AG10803 (cell line): ENCODE data around the gene INHA.

Source experiments
- DNase-seq: peaks from one replicate; pipeline ENCODE4 v3.0.0; 2010; ENCODE audit warnings: low read depth
- H3K4me3 ChIP-seq: 2 replicates; pipeline ENCODE4 v1.5.1; 2011; ENCODE audit warnings: mild to moderate bottlenecking, low read length, control low read depth
- TF ChIP-seq, protein P1 (sequence below): conservative IDR thresholded peaks from 2 replicates; pipeline ENCODE4 v1.5.1; 2011; ENCODE audit warnings: mild to moderate bottlenecking, low read length, control low read depth, inconsistent platforms

Gene INHA

DNA sequence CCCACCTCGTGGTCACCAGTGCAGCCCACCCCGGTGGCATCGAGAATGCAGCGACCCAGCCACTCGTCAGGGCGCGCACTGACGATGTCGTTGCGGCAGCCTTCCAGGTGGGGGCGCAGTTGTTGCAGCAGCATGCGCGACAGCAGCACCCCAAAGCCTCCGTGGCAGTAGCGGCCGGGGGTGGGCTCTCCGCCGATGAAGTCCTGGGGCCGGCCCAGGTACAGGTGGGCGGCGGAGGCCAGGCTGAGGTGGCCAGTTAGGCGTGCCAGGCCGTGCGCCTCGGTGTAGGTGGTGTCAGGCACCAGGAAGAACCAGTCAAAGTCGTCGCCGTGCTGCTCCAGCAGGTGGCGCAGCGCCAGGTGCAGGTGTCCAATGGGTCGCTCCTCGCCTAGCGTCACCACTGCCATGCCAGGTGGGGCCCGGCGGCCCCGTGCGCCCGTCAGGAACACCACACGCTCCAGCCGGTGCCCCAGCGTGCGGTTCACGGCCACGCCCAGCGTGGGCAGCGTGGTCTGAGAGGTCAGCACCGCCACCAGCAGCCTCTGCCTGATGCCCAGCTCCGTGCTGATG is 30.4 kb upstream of the INHA start:
- H3K4me3 ChIP-seq: peak overlapping the region; percentile 71
- DNase-seq: peak; percentile 37
- TF ChIP-seq, protein P1, sequence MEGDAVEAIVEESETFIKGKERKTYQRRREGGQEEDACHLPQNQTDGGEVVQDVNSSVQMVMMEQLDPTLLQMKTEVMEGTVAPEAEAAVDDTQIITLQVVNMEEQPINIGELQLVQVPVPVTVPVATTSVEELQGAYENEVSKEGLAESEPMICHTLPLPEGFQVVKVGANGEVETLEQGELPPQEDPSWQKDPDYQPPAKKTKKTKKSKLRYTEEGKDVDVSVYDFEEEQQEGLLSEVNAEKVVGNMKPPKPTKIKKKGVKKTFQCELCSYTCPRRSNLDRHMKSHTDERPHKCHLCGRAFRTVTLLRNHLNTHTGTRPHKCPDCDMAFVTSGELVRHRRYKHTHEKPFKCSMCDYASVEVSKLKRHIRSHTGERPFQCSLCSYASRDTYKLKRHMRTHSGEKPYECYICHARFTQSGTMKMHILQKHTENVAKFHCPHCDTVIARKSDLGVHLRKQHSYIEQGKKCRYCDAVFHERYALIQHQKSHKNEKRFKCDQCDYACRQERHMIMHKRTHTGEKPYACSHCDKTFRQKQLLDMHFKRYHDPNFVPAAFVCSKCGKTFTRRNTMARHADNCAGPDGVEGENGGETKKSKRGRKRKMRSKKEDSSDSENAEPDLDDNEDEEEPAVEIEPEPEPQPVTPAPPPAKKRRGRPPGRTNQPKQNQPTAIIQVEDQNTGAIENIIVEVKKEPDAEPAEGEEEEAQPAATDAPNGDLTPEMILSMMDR: peak; percentile 69

GRCh38 chr2:219542931-219543595 is 29.0 kb upstream of the INHA start:
- H3K4me3 ChIP-seq: peak overlapping the region; percentile 71
- DNase-seq: peak; percentile 25
- TF ChIP-seq, protein P1: no peak

GRCh38 chr2:219543596-219544358 is 28.3 kb upstream of the INHA start, which contains the start of the genes CHPF and TMEM198:
CHPF (minus strand) TSS chr2:219543809; CDS start chr2:219543538, 271 bp downstream.
TMEM198 (plus strand) TSS chr2:219544028; CDS start chr2:219544728, 700 bp downstream.
- TF ChIP-seq, protein P1: no peak
- peak; percentile 98 for DNase-seq
- H3K4me3 ChIP-seq: peak within 1 kb of the TSS; percentile 71

DNA sequence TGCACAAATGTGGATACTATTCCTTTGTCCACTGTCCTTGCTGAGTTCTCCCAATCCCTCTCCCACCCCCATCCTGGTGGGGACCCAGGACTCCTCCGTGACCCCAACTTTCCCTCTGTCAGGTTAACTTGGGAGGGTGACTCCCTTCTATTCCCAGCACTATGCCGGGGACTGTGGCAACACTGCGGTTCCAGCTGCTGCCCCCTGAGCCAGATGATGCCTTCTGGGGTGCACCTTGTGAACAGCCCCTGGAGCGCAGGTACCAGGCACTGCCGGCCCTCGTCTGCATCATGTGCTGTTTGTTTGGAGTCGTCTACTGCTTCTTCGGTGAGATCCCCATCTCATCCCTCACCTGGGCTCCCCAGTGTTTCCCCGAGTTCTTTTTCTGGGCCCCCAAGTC is 27.5 kb upstream of the INHA start:
- no peak for DNase-seq
- TF ChIP-seq, protein P1: no peak

GRCh38 chr2:219545295-219545942 is 26.7 kb upstream of the INHA start:
- TF ChIP-seq, protein P1: no peak
- H3K4me3 ChIP-seq: no peak overlapping the region
- no peak for DNase-seq

More for the DNA sequence above, 27.5 kb upstream of the INHA start:
- H3K4me3 ChIP-seq: peak overlapping the region; percentile 71

DNA sequence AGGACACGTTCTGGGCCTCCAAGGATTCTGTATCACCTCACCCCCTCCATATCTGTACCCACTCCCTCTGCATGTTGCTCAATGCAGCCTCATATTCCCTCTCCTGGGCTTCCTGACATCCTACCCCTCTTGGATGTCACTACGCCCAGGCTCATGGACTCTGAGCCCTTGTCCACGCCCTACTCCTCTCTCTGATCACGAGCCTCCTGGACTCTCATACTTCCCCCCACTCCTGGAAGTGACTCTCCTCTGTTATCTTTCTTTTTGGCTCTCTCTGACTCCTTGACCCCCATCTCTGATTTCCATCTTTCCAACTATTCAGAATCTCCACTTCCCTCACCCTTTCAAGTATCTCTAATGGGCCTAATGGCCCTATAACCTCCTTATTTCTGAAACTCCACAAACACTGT is 26.2 kb upstream of the INHA start:
- no peak overlapping the region for H3K4me3 ChIP-seq
- no peak for DNase-seq
- TF ChIP-seq, protein P1: no peak
